Progenitor cell of endocrine pancreas (in vitro differentiated cells): ENCODE results near the gene ADAM23. TPM values are rescaled to one million over a fixed set of nuclear protein-coding genes. Genes with fewer than 3 reads are reported as not detected.

Experiments
- DNase-seq: peaks from one replicate; pipeline ENCODE4 v3.0.0; 2021; ENCODE audit warnings: low spot score; ENCODE audit not compliant: unreplicated experiment
- H3K27ac Mint-ChIP-seq: 2 replicates; pipeline ENCODE4 v1.8.0; 2021; ENCODE audit warnings: mild to moderate bottlenecking, moderate library complexity, mixed read lengths
- H3K27me3 Mint-ChIP-seq: 2 replicates; pipeline ENCODE4 v1.8.0; 2021; ENCODE audit warnings: mixed read lengths
- H3K36me3 Mint-ChIP-seq: 2 replicates; pipeline ENCODE4 v1.8.0; 2022; ENCODE audit warnings: mixed read lengths; ENCODE audit not compliant: insufficient read depth
- H3K4me1 Mint-ChIP-seq: 2 replicates; pipeline ENCODE4 v1.8.0; 2021; ENCODE audit warnings: low read depth, mixed read lengths
- H3K4me3 Mint-ChIP-seq: 2 replicates; pipeline ENCODE4 v1.8.0; 2021; ENCODE audit warnings: low read depth, mild to moderate bottlenecking, moderate library complexity, mixed read lengths
- H3K9me3 Mint-ChIP-seq: 2 replicates; pipeline ENCODE4 v1.8.0; 2021; ENCODE audit warnings: low read depth, mixed read lengths
- total RNA-seq: library from RNA; stranded (reverse); gene quantifications from 2 replicates; pipeline ENCODE4 v1.2.1, GENCODE V29; 2021
- TF ChIP-seq, protein P1 (sequence below): fragments of 200-600 bp; sonication (generic); IDR thresholded peaks from one replicate; pipeline ENCODE4 v1.5.0; 2021; ENCODE audit warnings: antibody characterized with exemption, mild to moderate bottlenecking; ENCODE audit not compliant: unreplicated experiment

The ADAM23 gene
- total RNA-seq, 1 donor from 2014 or later = 16.0 TPM

DNA sequence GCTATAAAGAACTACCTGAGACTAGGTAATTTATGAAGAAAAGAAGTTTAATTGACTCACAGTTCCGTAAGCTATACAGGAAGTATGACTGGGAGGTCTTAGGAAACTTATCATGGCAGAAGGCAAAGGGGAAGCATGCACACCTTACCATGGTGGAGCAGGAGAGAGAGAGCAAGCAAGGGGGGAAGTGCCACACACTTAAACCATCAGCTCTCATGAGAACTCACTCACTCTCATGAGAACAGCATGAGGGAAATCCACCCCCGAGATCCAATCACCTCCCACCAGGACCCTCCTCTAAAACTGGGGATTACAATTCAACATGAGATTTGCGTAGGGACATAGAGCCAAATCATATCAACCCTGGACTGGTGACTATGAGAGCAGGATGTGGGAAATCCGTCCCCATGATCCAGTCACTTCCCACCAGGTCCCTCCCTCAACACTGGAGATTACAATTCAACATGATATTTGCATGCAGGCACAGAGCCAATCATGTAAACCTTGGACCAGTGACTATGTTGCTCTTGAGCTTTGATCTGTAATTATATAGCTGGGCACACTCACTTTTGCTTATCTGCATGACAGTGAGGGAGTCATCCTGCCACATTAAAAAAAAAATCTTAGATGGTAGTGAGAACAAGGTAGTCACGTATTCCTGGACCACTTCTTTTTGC is 12.9 kb downstream of the ADAM23 start:
- peaks cover 5% of the 10 kb centered on the region for H3K36me3 Mint-ChIP-seq
- peaks cover 15% of the 10 kb centered on the region for H3K4me1 Mint-ChIP-seq
- H3K27me3 Mint-ChIP-seq = peaks cover 6% of the 10 kb centered on the region
- TF ChIP-seq, protein P1, sequence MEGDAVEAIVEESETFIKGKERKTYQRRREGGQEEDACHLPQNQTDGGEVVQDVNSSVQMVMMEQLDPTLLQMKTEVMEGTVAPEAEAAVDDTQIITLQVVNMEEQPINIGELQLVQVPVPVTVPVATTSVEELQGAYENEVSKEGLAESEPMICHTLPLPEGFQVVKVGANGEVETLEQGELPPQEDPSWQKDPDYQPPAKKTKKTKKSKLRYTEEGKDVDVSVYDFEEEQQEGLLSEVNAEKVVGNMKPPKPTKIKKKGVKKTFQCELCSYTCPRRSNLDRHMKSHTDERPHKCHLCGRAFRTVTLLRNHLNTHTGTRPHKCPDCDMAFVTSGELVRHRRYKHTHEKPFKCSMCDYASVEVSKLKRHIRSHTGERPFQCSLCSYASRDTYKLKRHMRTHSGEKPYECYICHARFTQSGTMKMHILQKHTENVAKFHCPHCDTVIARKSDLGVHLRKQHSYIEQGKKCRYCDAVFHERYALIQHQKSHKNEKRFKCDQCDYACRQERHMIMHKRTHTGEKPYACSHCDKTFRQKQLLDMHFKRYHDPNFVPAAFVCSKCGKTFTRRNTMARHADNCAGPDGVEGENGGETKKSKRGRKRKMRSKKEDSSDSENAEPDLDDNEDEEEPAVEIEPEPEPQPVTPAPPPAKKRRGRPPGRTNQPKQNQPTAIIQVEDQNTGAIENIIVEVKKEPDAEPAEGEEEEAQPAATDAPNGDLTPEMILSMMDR = no peak
- H3K9me3 Mint-ChIP-seq = no peaks in the 10 kb centered on the region
- no peak for DNase-seq
- no peak overlapping the region for H3K4me3 Mint-ChIP-seq
- H3K27ac Mint-ChIP-seq = no peak overlapping the region

DNA sequence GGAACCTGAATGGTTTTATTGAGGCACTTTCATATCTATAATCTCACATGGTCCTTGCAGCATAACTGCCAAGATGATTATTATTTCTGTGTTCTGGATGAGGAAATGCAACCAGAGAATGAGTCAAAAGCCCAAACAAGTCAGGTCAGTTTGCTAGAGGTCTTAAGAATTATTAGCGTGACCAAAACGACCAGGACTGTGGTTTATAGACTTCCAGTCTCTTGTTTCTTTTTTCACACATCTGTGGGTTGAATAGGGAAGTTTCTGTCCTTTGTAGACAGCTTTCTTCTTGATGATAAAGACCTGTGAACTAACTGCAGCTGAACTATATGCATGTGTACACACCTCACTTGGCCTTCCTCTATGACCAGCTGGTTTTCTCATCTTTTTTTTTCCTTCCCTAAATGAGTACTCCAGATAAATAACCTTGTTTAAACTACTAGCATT is 13.9 kb downstream of the ADAM23 start:
- H3K36me3 Mint-ChIP-seq = peaks cover 5% of the 10 kb centered on the region
- H3K4me1 Mint-ChIP-seq = peaks cover 15% of the 10 kb centered on the region
- no peak overlapping the region for H3K4me3 Mint-ChIP-seq
- DNase-seq = no peak
- H3K27me3 Mint-ChIP-seq = peaks cover 6% of the 10 kb centered on the region
- TF ChIP-seq, protein P1 = no peak
- no peak overlapping the region for H3K27ac Mint-ChIP-seq
- no peaks in the 10 kb centered on the region for H3K9me3 Mint-ChIP-seq

DNA sequence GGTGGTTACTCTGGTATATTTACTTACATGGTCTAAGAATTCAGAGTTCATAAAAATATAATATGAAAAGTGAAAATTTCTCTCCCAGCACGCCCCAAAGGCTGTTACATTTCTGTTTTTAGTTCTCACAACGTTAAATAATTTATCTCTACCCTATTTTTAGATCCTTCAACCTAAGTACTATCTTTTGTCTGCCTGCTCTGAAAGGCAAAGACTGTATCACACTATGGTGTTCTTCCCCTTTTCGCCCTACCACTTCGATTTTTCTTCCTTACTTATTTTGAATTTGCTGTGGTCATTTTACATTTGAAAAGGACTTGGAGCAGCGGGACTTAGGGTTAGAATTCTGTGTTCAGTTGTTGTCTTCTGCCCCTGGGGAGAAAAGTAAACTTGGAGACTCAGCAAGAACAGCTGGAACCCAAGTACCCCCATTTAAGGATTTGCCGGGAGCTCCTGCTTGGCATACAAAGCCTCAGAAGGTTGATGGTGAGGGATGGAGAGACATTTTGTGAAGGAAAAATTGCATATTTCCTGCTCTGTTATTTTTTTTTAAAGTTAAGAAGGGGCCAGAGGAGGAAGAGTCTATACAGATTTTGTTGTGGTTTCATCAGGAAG is 19.0 kb downstream of the ADAM23 start:
- DNase-seq = no peak
- Mint-ChIP-seq H3K9me3 (peaks cover 4% of the 10 kb centered on the region), H3K27me3 (no peaks in the 10 kb centered on the region), H3K4me3 (no peak overlapping the region), H3K27ac (no peak overlapping the region), H3K36me3 (peaks cover 5% of the 10 kb centered on the region), H3K4me1 (peaks cover 2% of the 10 kb centered on the region)
- TF ChIP-seq, protein P1 = no peak

DNA sequence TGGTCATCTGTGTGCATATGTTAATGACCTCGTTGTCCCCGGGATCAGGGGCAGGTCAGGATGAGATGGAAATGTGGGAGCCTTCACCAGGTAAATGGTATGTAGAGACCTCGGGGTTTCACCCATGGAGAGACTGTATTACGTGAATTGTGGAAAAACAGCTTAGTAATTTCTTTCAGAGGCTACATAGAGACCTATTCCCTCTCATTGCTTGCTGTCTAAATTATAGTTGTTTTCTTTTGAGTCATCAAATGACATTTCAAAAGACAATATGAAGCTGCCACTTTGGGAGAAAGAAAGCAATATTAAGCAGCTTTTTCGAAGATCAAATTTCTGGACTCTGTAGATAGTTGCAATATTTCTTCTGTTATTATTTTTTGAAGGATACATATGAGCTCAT is 20.4 kb downstream of the ADAM23 start:
- no peak overlapping the region for H3K4me3 Mint-ChIP-seq
- no peak for DNase-seq
- no peaks in the 10 kb centered on the region for H3K27me3 Mint-ChIP-seq
- TF ChIP-seq, protein P1 = no peak
- peaks cover 10% of the 10 kb centered on the region for H3K9me3 Mint-ChIP-seq
- no peak overlapping the region for H3K27ac Mint-ChIP-seq
- peaks cover 8% of the 10 kb centered on the region for H3K36me3 Mint-ChIP-seq
- no peaks in the 10 kb centered on the region for H3K4me1 Mint-ChIP-seq

DNA sequence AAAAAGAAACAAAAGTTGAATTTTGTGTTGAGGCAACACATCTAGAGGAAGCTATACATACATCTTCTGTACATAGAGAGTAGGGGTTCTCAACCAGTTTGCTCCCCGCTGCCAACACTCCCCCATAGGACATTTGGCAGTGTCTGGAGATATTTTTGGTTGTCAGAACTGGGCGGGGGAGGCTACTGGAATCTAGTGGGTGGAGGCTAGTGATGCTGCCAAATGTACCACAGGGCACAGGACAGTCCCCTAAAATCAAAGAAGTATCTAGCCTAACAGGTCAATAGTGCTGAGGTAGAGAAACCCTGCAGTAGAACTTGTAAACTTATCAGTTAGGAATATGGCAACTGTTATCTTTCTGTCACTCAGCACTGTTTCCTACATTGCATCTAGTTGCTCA is 21.3 kb downstream of the ADAM23 start:
- no peaks in the 10 kb centered on the region for H3K4me1 Mint-ChIP-seq
- TF ChIP-seq, protein P1 = no peak
- H3K27ac Mint-ChIP-seq = no peak overlapping the region
- H3K9me3 Mint-ChIP-seq = peaks cover 10% of the 10 kb centered on the region
- H3K4me3 Mint-ChIP-seq = no peak overlapping the region
- no peaks in the 10 kb centered on the region for H3K27me3 Mint-ChIP-seq
- no peak for DNase-seq
- H3K36me3 Mint-ChIP-seq = peaks cover 8% of the 10 kb centered on the region
